Measurements from ENCODE around the gene ZNF484. TPM values are rescaled to one million over a fixed set of nuclear protein-coding genes. Genes with fewer than 3 reads are reported as not detected.
"Not testable (repeated sequence)": the region's sequence is repeated elsewhere in the genome, so short reads cannot be mapped to it uniquely, and the experiment has no call there.

Gene ZNF484
- 13.1 and 13.3 TPM in 2 replicates for total RNA-seq
- long read RNA-seq, transcript ZNF484-202 (5 exons, 2,867 nt), result major isoform, 7 of 17 reads
- long read RNA-seq, partial matches to known transcripts, result 1 of 17 reads
- long read RNA-seq, other reads (novel, unspliced or antisense), result 7 of 17 reads

- TF ChIP-seq, protein P1, sequence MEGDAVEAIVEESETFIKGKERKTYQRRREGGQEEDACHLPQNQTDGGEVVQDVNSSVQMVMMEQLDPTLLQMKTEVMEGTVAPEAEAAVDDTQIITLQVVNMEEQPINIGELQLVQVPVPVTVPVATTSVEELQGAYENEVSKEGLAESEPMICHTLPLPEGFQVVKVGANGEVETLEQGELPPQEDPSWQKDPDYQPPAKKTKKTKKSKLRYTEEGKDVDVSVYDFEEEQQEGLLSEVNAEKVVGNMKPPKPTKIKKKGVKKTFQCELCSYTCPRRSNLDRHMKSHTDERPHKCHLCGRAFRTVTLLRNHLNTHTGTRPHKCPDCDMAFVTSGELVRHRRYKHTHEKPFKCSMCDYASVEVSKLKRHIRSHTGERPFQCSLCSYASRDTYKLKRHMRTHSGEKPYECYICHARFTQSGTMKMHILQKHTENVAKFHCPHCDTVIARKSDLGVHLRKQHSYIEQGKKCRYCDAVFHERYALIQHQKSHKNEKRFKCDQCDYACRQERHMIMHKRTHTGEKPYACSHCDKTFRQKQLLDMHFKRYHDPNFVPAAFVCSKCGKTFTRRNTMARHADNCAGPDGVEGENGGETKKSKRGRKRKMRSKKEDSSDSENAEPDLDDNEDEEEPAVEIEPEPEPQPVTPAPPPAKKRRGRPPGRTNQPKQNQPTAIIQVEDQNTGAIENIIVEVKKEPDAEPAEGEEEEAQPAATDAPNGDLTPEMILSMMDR (conservative IDR thresholded peaks at IDR 0.05), result no peak
- peaks cover 6% of the 10 kb centered on the region for H3K36me3 Mint-ChIP-seq (ENCODE audit: low read depth)
- peaks cover 4% of the 10 kb centered on the region for H3K9me3 Mint-ChIP-seq
- DNase-seq (ENCODE audit: low read depth, low spot score), result peak; percentile 88
- H3K27ac Mint-ChIP-seq (ENCODE audit: unreplicated experiment), result peak within 1 kb of the TSS; percentile 99
- H3K4me3 Mint-ChIP-seq, result peak within 1 kb of the TSS; percentile 100
- H3K27me3 Mint-ChIP-seq (ENCODE audit: low read depth), result no peaks in the 10 kb centered on the region
- peaks cover 35% of the 10 kb centered on the region for H3K4me1 Mint-ChIP-seq
Observed at GRCh38 chr9:92877531-92878430, at the start of gene ZNF484. Gene ZNF484 (minus strand): TSS chr9:92878038. CDS start chr9:92875029, 3,009 bp downstream.

DNA sequence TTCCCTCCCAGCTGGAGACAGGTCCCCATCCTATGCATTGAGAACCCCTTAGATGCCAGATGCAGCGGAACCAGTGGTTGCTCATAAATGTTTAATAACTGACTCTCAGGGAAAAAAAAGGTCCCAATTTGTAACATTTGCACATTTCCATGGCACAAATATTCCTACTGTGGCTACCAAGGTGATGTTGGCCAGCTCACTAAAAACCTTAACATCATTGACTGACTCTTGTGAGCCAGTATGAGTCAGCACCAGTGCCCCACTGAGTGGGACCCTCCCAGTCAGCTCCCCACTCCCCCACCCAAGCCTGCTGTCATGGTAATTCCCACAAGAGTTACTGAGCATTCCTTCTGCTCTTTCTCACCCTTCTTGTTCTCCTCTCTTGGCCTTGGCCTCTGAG is 42.6 kb upstream of the ZNF484 start:
- H3K4me1 Mint-ChIP-seq, result no peaks in the 10 kb centered on the region
- H3K27ac Mint-ChIP-seq (ENCODE audit: unreplicated experiment), result no peak overlapping the region
- TF ChIP-seq, protein P1 (conservative IDR thresholded peaks at IDR 0.05), result no peak
- no peak overlapping the region for H3K4me3 Mint-ChIP-seq
- peaks cover 7% of the 10 kb centered on the region for H3K27me3 Mint-ChIP-seq (ENCODE audit: low read depth)
- no peak for DNase-seq (ENCODE audit: low read depth, low spot score)
- H3K9me3 Mint-ChIP-seq, result no peaks in the 10 kb centered on the region
- H3K36me3 Mint-ChIP-seq (ENCODE audit: low read depth), result no peaks in the 10 kb centered on the region

- Mint-ChIP-seq H3K9me3 (no peaks in the 10 kb centered on the region), H3K27ac (ENCODE audit: unreplicated experiment) (no peak overlapping the region), H3K27me3 (ENCODE audit: low read depth) (peaks cover 8% of the 10 kb centered on the region), H3K4me3 (no peak overlapping the region), H3K4me1 (peaks cover 1% of the 10 kb centered on the region), H3K36me3 (ENCODE audit: low read depth) (no peaks in the 10 kb centered on the region)
- TF ChIP-seq, protein P1 (conservative IDR thresholded peaks at IDR 0.05), result no peak
- DNase-seq (ENCODE audit: low read depth, low spot score), result no peak
Observed at GRCh38 chr9:92917176-92917800, 39.5 kb upstream of the ZNF484 start.

DNA sequence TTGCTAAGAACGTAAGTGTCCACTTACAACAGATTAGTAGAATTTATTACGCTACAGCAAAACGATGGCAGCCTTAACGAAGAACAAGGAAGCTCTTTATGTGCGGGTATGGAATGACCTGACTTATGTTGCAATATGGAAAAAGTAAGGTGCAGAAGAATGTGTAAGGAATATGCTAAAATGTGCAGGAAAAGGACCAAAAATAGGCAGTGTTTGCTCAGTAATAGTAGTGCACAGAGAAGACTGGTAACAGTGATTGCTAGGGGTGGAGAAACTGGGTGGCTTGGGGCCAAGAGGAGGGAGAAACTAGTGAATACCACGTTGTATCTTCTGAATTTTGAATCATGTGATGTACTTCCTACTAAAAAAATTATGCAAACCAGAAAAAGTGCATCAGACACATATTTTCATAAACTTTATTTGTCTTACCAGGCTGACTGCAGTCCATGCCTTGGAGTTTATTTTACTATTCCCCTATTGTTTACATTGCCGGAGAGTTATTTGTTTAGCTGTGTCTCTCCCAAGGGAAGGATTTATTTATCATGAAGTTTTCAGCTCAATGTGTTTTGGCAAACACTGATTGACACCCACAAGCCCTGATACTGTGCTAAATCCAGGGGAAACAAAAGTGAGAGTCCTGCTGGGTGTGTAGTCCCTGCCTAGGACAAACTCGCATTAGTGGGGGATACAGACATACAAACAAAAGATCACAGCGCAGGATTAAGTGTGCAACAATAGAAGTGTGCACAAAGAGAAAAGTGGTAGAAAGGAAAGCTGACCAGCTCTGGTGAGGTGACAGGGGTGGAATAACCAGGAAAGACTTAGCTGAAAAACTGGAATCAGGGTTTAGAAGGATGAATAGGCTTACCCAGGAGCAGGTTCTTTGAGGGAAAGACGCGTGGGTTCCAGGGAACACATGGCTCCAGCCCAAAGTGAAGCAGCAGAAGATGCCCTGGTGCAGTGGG is 34.0 kb upstream of the ZNF484 start:
- TF ChIP-seq, protein P1 (conservative IDR thresholded peaks at IDR 0.05), result no peak
- Mint-ChIP-seq H3K9me3 (peaks cover 2% of the 10 kb centered on the region), H3K4me3 (no peak overlapping the region), H3K27ac (ENCODE audit: unreplicated experiment) (no peak overlapping the region), H3K4me1 (peaks cover 12% of the 10 kb centered on the region), H3K36me3 (ENCODE audit: low read depth) (no peaks in the 10 kb centered on the region), H3K27me3 (ENCODE audit: low read depth) (peaks cover 27% of the 10 kb centered on the region)
- DNase-seq (ENCODE audit: low read depth, low spot score), result no peak

- H3K4me3 Mint-ChIP-seq; H3K9me3 Mint-ChIP-seq; DNase-seq (ENCODE audit: low read depth, low spot score); H3K36me3 Mint-ChIP-seq (ENCODE audit: low read depth); H3K4me1 Mint-ChIP-seq: not testable (repeated sequence)
- peaks cover 15% of the 10 kb centered on the region for H3K27me3 Mint-ChIP-seq (ENCODE audit: low read depth)
- peak overlapping the region; percentile 83 for H3K27ac Mint-ChIP-seq (ENCODE audit: unreplicated experiment)
Observed at GRCh38 chr9:92905137-92905536, 27.3 kb upstream of the ZNF484 start.

Measured in neural crest cell (in vitro differentiated cells).